Kidney epithelial cell (primary cell): ENCODE results near the gene RYR3. TPM values are rescaled to one million over a fixed set of nuclear protein-coding genes. Genes with fewer than 3 reads are reported as not detected.

ENCODE experiments used
- DNase-seq: peaks from one replicate; pipeline ENCODE4 v3.0.0-alpha.2; 2010; ENCODE audit warnings: low read depth
- H3K27me3 ChIP-seq: 2 replicates; pipeline ENCODE4 v1.6.0; 2011; ENCODE audit warnings: low read length; ENCODE audit not compliant: control insufficient read depth, insufficient read depth
- H3K36me3 ChIP-seq: 2 replicates; pipeline ENCODE4 v1.5.1; 2011; ENCODE audit warnings: low read length; ENCODE audit not compliant: control insufficient read depth, insufficient read depth
- H3K4me3 ChIP-seq: 2 replicates; pipeline ENCODE4 v1.5.1; 2011; ENCODE audit warnings: low read depth, mild to moderate bottlenecking, control low read depth, low read length
- total RNA-seq: library from RNA; depleted of rRNA; stranded (reverse); fragments of >200 nt; gene quantifications from 2 replicates; pipeline ENCODE4 v1.2.3, GENCODE V29; 2015
- TF ChIP-seq, protein P1 (sequence below): IDR thresholded peaks from 2 replicates; pipeline ENCODE4 v1.5.1; 2011; ENCODE audit warnings: mild to moderate bottlenecking, moderate library complexity, low read length, control low read depth, inconsistent platforms; ENCODE audit not compliant: insufficient read depth, poor library complexity, severe bottlenecking

Gene RYR3
- total RNA-seq, 1 donor from 2014 or later: 0.50 TPM

DNA sequence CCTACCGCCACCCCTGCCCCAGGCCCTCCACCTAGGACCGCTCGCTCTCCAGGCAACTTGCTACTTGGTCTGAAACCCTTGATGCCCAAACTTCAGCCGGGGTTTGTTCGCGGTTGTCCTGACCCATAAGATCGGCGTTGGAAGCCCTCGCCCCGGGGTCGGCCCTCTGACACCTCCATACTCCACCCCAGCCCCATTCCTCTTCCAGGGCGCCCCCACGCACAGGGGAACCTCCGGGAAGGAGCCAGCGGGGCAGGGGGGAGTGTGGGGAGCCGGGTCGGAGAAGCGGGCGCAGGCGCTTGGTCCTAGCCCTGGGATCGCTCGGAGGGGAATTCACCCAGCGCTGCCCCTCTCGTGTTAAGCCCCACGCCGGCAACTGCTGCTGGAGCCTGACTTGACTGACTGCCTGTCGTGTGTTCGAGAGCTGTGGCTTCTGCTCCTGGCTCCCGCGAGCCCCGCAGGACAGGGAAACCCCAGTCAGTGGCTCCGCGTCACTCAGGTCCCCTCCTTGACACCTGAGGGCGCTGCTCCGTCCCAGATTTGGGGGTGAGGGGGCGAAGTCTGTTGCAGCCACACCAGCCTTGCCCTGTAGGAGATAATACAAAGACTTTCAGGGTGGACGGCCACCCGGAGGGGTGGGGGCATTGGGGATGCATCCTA lies 675 bp downstream of the RYR3 start:
- Histone ChIP-seq H3K36me3 (no peaks in the 10 kb centered on the region), H3K4me3 (peak overlapping the region; percentile 53), H3K27me3 (peaks cover 24% of the 10 kb centered on the region)
- no peak for DNase-seq
- TF ChIP-seq, protein P1, sequence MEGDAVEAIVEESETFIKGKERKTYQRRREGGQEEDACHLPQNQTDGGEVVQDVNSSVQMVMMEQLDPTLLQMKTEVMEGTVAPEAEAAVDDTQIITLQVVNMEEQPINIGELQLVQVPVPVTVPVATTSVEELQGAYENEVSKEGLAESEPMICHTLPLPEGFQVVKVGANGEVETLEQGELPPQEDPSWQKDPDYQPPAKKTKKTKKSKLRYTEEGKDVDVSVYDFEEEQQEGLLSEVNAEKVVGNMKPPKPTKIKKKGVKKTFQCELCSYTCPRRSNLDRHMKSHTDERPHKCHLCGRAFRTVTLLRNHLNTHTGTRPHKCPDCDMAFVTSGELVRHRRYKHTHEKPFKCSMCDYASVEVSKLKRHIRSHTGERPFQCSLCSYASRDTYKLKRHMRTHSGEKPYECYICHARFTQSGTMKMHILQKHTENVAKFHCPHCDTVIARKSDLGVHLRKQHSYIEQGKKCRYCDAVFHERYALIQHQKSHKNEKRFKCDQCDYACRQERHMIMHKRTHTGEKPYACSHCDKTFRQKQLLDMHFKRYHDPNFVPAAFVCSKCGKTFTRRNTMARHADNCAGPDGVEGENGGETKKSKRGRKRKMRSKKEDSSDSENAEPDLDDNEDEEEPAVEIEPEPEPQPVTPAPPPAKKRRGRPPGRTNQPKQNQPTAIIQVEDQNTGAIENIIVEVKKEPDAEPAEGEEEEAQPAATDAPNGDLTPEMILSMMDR: peak; percentile 38

DNA sequence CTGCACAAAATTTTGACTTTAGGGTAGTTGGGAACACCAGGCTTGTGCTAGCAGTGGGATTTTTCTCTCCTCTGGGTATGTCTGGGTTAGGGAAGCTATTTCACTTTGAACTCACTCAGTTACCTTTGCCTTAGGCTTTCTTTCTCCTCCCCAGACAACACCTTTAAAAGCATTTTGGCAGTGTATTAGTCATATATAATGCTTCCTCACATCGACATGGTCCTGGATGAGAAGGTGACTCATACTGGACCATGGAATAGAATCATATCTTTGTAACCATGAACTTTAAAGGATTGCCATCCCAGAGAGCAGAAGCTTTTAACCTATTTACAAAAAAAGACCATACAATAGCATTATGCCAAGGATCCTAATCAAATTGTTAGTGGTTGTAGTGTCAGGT lies 2.7 kb downstream of the RYR3 start:
- H3K27me3 ChIP-seq: peaks cover 24% of the 10 kb centered on the region
- H3K4me3 ChIP-seq: no peak overlapping the region
- TF ChIP-seq, protein P1: no peak
- no peaks in the 10 kb centered on the region for H3K36me3 ChIP-seq
- DNase-seq: no peak

DNA sequence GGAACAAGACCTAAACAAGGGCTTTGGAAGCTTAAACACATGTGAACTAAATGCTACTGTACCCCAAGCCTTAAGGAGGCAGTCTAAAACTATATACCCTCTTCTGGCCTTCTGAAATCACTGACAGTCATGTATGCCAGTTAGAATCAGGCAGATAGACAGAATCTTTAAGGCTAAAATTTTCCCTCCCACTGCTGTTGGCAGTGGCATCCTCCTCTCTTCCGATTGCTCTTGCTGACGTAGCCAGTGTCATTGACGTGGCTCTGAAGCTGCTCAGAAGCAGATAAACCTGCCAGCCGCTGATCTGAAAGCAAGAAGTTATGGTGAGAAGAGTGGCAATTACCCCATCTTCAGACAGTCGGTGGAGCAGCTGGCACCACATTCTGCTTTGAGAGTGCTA lies 3.3 kb downstream of the RYR3 start:
- DNase-seq: no peak
- TF ChIP-seq, protein P1: no peak
- Histone ChIP-seq H3K36me3 (no peaks in the 10 kb centered on the region), H3K27me3 (peaks cover 24% of the 10 kb centered on the region), H3K4me3 (no peak overlapping the region)

DNA sequence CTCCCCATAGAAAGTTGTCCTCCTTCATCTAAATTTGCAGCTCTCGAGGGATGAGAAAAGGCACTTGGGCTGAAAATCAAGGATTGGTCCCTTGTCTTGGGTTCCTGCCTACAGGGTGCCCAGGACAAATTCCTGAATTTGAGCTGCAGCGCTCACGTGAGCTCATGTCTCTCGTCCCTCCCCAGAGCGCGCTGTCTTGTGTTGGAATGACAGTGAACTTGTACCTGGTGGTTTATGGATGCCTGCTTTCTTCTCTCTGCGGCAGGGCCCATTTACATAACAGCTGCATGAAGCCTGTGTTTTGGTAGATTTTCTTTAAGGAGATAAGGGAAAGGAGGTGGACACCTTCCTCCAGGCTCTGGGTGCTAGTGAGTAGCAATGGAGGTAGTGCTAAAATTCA lies 4.3 kb downstream of the RYR3 start:
- Histone ChIP-seq H3K36me3 (no peaks in the 10 kb centered on the region), H3K27me3 (peaks cover 21% of the 10 kb centered on the region)
- TF ChIP-seq, protein P1: no peak

DNA sequence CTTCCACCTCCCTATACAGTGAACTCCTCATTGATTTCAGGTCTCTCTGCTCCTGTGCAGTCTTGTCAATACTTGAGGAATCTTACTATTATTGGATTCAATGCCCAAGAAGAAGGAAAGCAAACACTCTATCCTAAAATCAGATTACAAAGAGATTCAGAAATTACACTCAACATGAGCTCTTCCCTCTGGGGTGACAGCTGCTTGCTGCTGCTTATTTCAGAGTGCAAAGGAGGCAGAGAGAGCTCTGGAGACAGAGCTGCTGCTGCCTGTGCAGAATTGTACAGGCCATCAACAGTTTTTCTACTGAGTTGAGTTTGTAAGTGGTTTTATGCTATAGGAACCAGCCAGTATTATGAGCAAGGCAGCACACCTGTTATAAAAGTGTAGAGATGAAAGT lies 7.1 kb downstream of the RYR3 start:
- no peaks in the 10 kb centered on the region for H3K36me3 ChIP-seq
- H3K27me3 ChIP-seq: peaks cover under 1% of the 10 kb centered on the region
- TF ChIP-seq, protein P1: no peak

More for the DNA sequence above, 4.3 kb downstream of the RYR3 start:
- no peak for DNase-seq
- no peak overlapping the region for H3K4me3 ChIP-seq

DNA sequence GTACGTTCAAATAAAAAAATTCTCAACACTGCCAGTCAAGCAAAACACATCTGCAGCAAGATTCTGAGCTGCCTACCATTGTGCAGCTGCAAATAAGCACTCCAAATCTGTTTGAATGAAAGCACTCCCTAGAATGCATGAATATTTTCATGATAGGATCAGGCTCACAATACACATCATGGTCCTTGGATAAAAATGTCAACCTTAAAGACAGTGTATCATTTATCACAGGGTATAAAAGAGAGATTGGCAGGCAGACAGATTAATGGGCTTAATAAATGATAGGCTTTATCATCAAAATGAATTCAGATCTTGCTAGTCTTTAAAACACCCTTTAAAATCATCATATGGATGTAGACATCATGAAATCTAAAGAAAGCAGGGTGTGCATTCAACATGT lies 9.2 kb downstream of the RYR3 start:
- DNase-seq: no peak
- TF ChIP-seq, protein P1: no peak
- Histone ChIP-seq H3K4me3 (no peak overlapping the region), H3K36me3 (no peaks in the 10 kb centered on the region), H3K27me3 (no peaks in the 10 kb centered on the region)

More for the DNA sequence above, 7.1 kb downstream of the RYR3 start:
- H3K4me3 ChIP-seq: no peak overlapping the region
- no peak for DNase-seq
